Measurements from ENCODE around the gene FAM83D. TPM values are rescaled to one million over a fixed set of nuclear protein-coding genes. Genes with fewer than 3 reads are reported as not detected.
A peak's percentile ranks its signal among the peaks of the same experiment; 100 is the strongest.

Gene FAM83D
- total RNA-seq, 1 experiment from 2014 or later, result 66.9 TPM

DNA sequence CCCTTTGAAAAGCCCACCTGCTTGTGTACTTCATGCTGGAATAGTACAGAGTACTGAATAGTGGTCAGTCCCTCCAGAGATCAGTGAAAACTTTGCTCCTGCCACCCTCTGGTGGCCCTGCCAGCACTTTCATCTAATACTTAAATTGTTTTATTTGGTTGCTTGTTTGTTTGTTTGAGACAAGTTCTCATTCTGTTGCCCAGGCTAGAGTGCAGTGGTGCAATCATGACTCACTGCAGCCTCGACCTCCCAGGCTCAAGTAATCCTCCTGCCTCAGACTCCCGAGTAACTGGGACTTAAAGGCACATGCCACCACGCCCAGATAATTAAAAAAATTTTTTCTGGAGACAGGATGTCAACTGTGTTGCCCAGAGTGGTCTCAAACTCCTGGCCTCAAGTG is 9.1 kb downstream of the FAM83D start:
- no peak for DNase-seq (ENCODE audit: low spot score)
- Mint-ChIP-seq H3K4me3 (no peak overlapping the region), H3K27ac (no peak overlapping the region), H3K4me1 (peaks cover 43% of the 10 kb centered on the region), H3K9me3 (no peaks in the 10 kb centered on the region), H3K27me3 (ENCODE audit: low read depth) (no peaks in the 10 kb centered on the region; the same call in 1 of the 2 replicates), H3K36me3 (peaks cover 43% of the 10 kb centered on the region)
- POLR2A ChIA-PET, result no interaction called here
- ATAC-seq, result 0 out of 2 replicates have a peak, but pooled peaks have one; percentile 16
- no peak for TF ChIP-seq ESRRA (CRISPR knock-in tag; IDR thresholded peaks at IDR 0.05; ENCODE audit: borderline replicate concordance)
- no peak for TF ChIP-seq PREB (CRISPR knock-in tag; IDR thresholded peaks at IDR 0.05; ENCODE audit: borderline replicate concordance)
- peak; percentile 39; the same call in 1 of the 2 replicates for TF ChIP-seq GABPB1 (CRISPR knock-in tag; IDR thresholded peaks at IDR 0.05)
- TF ChIP-seq, protein P1, sequence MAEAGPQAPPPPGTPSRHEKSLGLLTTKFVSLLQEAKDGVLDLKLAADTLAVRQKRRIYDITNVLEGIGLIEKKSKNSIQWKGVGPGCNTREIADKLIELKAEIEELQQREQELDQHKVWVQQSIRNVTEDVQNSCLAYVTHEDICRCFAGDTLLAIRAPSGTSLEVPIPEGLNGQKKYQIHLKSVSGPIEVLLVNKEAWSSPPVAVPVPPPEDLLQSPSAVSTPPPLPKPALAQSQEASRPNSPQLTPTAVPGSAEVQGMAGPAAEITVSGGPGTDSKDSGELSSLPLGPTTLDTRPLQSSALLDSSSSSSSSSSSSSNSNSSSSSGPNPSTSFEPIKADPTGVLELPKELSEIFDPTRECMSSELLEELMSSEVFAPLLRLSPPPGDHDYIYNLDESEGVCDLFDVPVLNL (CRISPR knock-in tag; IDR thresholded peaks at IDR 0.05; ENCODE audit: borderline replicate concordance, low read depth), result no peak
- TF ChIP-seq CREM (CRISPR knock-in tag; IDR thresholded peaks at IDR 0.05), result no peak
- CTCF ChIA-PET, result interaction anchor here (1.3 kb wide), 1 partner anchor 9 kb away, joined by 4 read pairs; the partner anchor contains the start of gene FAM83D

DNA sequence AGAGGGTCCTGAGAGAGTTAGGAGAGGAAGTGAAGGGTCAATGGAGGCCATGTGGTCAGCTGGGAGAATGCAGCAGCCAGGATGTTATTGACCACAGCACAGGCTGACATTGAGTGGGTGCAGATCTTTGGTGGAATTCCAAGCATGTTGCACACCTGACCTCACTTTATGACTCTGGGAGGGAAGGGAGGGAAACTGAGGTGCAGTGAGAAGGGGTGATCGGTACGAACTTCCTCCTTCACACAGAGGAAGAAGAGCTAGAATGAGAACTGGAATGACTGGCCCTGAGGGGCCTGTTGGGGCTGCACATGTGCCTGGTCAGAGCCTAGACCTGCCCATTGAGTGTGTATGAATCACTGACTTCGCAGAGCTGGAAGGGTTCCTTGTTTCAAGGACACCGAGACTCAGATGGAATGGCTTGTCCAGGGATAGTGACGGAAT is 9.8 kb downstream of the FAM83D start:
- H3K27me3 Mint-ChIP-seq (ENCODE audit: low read depth), result no peaks in the 10 kb centered on the region; the same call in 1 of the 2 replicates
- H3K36me3 Mint-ChIP-seq, result peaks cover 41% of the 10 kb centered on the region
- H3K9me3 Mint-ChIP-seq, result no peaks in the 10 kb centered on the region
- ChIA-PET CTCF (interaction anchor here (0.5 to 1.3 kb wide), 3 partner anchors 10 to 53 kb away, joined by 3 to 4 read pairs (median 4); partner anchors contain the start of gene FAM83D), POLR2A (interaction anchor here (1.4 kb wide), 1 partner anchor 9 kb away, joined by 7 read pairs; the partner anchor contains the start of gene FAM83D)
- H3K27ac Mint-ChIP-seq, result peak overlapping the region; percentile 45
- peaks cover 40% of the 10 kb centered on the region for H3K4me1 Mint-ChIP-seq
- DNase-seq (ENCODE audit: low spot score), result no peak
- H3K4me3 Mint-ChIP-seq, result no peak overlapping the region
- ATAC-seq, result no peak
- TF ChIP-seq SMAD3 (CRISPR knock-in tag; IDR thresholded peaks at IDR 0.05; ENCODE audit: borderline replicate concordance) (no peak), ZNF423 (CRISPR knock-in tag; IDR thresholded peaks at IDR 0.05) (no peak), SP1 (CRISPR knock-in tag; conservative IDR thresholded peaks at IDR 0.05) (no peak), ZNF532 (CRISPR knock-in tag; IDR thresholded peaks at IDR 0.05; ENCODE audit: borderline replicate concordance) (no peak), NFYB (CRISPR knock-in tag; conservative IDR thresholded peaks at IDR 0.05; ENCODE audit: low read depth) (no peak), USF2 (CRISPR knock-in tag; IDR thresholded peaks at IDR 0.05) (no peak), PRRX2 (CRISPR knock-in tag; IDR thresholded peaks at IDR 0.05) (no peak), FOXJ3 (CRISPR knock-in tag; IDR thresholded peaks at IDR 0.05; ENCODE audit: borderline replicate concordance) (no peak), ZNF317 (CRISPR knock-in tag; IDR thresholded peaks at IDR 0.05; ENCODE audit: borderline replicate concordance, low read depth) (no peak), GRHL2 (CRISPR knock-in tag; IDR thresholded peaks at IDR 0.05; ENCODE audit: insufficient replicate concordance, severe bottlenecking) (no peak), HMGXB4 (CRISPR knock-in tag; IDR thresholded peaks at IDR 0.05) (no peak), ZNF232 (CRISPR knock-in tag; IDR thresholded peaks at IDR 0.05) (no peak), RORB (CRISPR knock-in tag; IDR thresholded peaks at IDR 0.05) (no peak), ZNF219 (CRISPR knock-in tag; IDR thresholded peaks at IDR 0.05; ENCODE audit: borderline replicate concordance) (no peak), JUN (CRISPR knock-in tag; IDR thresholded peaks at IDR 0.05) (no peak), E2F5 (CRISPR knock-in tag; IDR thresholded peaks at IDR 0.05) (no peak)
- TF ChIP-seq, protein P1 (CRISPR knock-in tag; IDR thresholded peaks at IDR 0.05; ENCODE audit: borderline replicate concordance, low read depth), result no peak
